ENCODE results near the gene PFDN5.
A peak's percentile ranks its signal among the peaks of the same experiment; 100 is the strongest.
"Not testable (repeated sequence)": the region's sequence is repeated elsewhere in the genome, so short reads cannot be mapped to it uniquely, and the experiment has no call there.

Gene PFDN5

GRCh38 chr12:53287741-53288216 lies 7.6 kb upstream of the PFDN5 start:
- peak; percentile 45 to 63 (median 59) for DNase-seq

DNA sequence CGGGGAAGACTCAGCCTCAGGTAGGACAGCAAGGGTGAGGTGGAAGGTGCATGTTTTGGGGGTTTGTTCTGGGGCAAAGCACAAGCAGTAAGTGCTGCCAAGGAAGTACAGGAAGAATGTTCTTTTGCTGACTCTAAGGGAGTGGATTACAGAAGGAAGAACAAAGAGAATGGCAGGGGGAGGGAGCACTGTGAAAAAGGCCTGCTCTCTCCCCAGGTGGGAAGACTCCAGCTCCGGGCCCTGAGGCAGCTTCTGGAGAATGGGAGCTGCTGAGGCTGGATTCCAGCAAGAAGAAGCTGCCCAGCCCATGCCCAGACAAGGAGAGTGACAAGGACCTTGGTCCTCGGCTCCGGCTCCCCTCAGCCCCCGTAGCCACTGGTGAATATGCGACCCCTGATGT lies 7.0 kb upstream of the PFDN5 start:
- no peak for DNase-seq

- DNase-seq = no peak
These were observed 5.5 kb upstream of the PFDN5 start for GRCh38 chr12:53289891-53290290.

DNA sequence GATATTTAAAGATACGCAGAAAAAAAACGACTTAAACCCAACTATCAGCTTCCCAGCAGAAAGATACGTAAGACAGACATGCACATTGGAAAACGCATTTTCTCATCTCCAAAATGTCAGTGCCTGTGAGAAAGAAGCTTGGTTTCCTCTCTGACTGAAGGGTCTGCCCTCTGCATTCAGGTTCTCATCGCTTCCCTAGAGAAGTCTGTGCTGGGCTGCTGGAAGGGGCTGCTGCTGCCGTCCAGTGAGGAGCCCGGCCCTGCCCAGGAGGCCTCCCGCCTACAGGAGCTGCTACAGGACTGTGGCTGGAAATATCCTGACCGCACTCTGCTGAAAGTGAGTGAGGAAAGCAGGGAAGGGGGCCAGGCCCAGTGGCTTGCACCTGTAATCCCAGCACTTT lies 4.7 kb upstream of the PFDN5 start:
- DNase-seq = no peak

DNA sequence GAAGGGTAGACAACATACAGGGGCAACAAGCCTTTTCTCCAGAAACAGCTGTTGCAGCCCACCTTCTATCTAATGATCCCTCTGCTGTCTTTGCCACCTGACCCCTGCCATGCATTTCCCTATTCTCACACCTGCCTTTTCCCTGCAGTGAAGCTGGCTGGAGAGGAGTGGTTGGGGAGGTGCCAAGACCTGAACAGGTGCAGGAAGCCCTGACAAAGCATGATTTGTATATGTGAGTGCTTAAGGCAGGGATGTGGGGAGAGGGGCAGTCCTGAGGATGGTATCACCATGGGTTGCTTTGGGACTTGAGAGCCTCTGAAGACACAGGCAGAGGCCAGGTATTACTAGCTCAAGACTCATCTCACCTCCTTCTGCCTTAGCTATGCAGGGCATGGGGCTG lies 2.9 kb upstream of the PFDN5 start:
- no peak for DNase-seq

DNA sequence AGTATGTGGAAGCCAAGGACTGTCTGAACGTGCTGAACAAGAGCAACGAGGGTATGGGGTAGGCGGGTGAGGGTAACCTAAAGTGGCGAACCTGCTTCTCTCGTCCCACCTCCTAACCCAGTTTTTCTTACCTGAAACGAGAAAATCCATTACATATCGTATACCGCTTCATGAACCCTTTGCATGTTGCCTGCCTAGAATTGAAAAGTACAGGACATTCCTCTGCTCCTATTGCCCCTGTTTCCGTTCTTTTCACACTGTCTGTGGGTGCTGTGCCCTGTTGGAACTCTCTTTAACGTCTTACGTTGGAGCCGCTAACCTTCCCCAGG lies 513 bp downstream of the PFDN5 start:
- DNase-seq = no peak

DNA sequence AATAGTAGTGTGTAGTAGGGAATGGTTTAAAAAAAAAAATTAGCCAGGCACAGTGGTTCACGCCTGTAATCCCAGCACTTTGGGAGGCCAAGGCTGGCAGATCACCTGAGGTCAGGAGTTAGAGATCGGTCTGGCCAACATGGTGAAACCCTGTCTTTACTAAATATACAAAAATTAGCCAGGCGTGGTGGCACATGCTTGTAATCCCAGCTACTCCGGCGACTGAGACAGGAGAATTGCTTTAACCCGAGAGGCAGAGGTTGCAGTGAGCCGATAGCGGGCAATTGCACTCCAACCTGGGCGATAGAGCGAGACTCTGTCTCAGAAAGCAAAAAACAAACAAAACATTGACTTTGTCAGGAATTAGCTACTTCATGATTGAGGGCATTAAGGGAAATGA lies 1.8 kb downstream of the PFDN5 start:
- DNase-seq = not testable (repeated sequence)

- DNase-seq = no peak
These were observed 2.8 kb downstream of the PFDN5 start for GRCh38 chr12:53298164-53298563.

DNA sequence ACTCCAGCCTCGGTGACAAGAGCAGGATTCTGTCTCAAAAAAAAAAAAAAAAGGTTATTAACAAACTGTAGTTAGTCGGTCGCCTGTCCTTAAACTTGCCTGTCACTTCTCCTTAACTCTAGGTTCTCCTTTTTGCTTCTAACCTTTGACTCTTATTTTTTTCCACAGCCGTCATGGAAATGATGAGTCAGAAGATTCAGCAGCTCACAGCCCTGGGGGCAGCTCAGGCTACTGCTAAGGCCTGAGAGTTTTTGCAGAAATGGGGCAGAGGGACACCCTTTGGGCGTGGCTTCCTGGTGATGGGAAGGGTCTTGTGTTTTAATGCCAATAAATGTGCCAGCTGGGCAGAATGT lies 3.7 kb downstream of the PFDN5 start:
- peak in 3 of 5 donors; percentile 21 to 43 (median 30) for DNase-seq

DNA sequence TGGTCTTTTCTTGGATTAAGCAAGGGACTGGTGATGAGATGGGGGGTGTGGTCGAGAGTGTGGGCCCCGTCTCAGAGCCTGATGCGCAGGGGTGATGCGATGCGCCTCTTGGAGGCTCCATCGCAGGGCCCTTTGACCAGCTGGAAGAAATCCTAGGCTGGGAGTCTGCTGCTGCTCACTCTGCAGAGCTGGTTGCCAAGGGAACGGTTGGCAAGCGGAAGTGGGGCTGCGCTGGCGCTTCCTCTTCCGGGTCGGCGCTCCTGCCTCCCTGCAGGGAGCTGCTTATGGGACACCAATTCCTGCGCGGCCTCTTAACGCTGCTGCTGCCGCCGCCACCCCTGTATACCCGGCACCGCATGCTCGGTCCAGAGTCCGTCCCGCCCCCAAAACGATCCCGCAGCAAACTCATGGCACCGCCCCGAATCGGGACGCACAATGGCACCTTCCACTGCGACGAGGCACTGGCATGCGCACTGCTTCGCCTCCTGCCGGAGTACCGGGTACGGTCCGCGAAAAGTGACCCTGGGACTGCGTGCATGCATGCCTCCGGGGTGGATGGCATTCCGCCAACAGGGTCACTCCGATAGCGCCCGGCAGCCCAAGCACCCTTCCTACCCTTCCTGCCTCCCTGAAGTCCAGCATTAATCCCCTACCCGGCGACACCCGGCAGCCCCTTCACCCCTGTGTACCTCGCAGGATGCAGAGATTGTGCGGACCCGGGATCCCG lies 4.3 kb downstream of the PFDN5 start, which contains the start of gene MYG1:
TSS of gene MYG1 (plus strand) at position 242 of the 727 bp plus-strand sequence. CDS start at position 285, 43 bp downstream.
- DNase-seq = peak; percentile 69 to 91 (median 81)

- DNase-seq = no peak
These were observed 4.8 kb downstream of the PFDN5 start for GRCh38 chr12:53300187-53300586.

GRCh38 chr12:53302903-53303302 lies 7.6 kb downstream of the PFDN5 start:
- DNase-seq = no peak

DNA sequence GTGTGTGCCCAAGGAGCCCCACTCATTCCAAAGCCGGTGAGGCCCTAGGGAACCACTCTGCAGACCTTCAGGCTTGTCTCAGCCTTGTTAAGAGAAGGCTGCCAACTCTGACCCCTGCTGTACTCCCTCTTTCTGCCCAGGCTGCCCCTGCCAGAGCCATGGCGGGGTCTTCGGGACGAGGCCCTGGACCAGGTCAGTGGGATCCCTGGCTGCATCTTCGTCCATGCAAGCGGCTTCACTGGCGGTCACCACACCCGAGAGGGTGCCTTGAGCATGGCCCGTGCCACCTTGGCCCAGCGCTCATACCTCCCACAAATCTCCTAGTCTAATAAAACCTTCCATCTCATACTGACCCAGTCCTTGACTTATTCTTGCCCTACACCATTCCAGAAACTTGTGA lies 11.5 kb downstream of the PFDN5 start:
- no peak for DNase-seq

GRCh38 chr12:53308276-53308675 lies 12.9 kb downstream of the PFDN5 start:
- no peak for DNase-seq

- DNase-seq = no peak
These were observed 18.7 kb downstream of the PFDN5 start for GRCh38 chr12:53313996-53314395.

DNA sequence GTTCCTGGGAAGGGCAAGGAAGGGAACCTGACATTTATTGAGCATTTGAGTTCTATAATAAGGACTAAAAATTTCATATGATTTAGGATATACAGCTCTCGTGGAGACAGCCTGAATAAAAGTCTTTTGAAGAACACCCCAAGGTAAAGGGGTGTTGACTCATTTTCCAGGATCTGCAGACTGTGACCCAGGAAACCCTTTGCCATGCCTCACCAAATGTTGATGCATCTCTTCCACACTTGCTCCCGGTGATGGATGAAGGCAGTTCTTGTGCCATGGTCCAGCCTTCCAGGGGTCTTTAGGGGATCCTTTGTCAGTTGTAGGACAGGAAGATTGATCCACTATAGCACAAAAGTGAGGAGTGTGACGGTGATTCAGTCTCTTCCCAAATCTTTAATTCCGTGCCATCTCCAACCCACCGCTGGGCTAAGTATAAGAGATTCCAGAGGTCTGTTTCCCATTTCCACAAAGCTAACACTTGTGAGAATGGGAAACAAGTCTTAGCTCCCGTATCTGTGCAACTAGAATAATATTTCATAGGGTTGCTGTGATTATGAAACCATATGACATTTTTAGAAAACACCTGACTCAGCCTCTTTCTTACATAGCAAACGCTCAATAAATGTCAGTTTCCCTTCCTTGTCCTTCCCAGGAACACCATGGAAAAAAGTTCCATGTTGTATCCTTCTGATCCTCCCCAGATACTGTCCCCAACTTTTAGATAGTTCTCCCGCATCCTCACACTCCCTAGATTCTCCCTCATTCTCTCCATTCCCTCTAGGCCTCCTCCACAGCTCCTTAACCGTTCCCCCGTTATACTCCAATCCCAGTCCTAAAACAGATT lies 25.2 kb downstream of the PFDN5 start:
- DNase-seq = no peak

DNA sequence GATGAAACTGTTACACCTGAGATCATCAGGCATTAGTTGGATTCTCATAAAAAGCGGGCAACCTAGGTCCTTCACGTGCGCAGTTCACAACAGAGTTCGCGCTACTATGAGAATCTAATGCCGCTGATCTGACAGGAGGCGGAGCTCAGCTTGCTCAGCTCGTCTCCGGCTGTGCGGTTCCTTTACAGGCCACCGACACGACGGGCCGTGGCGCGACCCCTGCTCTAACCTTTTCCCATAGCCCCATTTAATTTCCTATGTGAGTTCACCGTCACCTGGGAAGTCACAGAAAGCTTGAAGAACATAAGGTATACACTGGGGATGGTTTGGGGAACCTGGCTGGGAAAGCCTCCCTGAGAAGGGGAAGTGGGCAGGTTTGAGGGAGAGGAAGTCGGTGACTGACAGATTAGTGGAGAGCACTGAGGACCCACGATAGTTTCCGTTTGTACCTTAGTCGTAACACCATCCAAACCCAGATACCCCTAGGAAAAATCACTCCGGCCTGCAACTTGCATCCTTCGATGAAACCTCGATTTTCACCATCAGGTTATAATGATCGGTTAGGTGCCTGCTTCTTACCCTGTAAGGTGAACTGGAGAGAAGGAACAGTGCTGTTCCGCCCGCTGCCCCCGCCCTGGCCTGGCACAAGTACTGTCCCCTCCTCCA lies 28.9 kb downstream of the PFDN5 start:
- peak in 4 of 5 donors; percentile 31 to 77 (median 38) for DNase-seq

GRCh38 chr12:53324779-53325510 lies 29.6 kb downstream of the PFDN5 start:
- peak; percentile 69 to 93 (median 76) for DNase-seq

DNA sequence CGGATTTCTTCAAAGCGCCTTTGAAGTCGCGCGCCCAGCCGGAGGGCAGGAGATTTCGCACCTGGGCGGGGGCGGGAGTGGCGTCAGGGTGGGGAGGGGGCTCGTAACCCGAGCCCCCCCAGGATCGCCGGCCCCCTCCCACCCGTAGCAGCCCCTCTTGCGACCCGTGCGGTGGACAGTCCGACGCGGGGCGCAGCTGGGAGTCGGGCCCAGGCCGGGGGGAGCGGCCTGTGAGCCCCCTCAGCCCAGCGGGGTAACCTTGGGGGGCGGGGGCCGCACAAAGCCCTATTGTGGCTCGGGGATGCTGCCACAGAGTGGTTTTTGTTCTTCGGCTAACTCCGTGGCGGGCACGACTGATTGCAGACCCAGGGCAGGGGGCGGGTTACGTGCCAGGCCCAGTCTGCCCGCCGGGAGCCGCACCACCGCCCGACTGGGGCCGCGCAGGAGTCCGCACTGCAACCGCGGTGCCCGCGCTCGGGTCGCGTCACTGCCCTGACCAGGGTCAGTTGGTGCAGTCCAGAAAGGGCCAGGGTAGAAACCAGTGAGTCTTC lies 30.2 kb downstream of the PFDN5 start:
- DNase-seq = no peak

DNA sequence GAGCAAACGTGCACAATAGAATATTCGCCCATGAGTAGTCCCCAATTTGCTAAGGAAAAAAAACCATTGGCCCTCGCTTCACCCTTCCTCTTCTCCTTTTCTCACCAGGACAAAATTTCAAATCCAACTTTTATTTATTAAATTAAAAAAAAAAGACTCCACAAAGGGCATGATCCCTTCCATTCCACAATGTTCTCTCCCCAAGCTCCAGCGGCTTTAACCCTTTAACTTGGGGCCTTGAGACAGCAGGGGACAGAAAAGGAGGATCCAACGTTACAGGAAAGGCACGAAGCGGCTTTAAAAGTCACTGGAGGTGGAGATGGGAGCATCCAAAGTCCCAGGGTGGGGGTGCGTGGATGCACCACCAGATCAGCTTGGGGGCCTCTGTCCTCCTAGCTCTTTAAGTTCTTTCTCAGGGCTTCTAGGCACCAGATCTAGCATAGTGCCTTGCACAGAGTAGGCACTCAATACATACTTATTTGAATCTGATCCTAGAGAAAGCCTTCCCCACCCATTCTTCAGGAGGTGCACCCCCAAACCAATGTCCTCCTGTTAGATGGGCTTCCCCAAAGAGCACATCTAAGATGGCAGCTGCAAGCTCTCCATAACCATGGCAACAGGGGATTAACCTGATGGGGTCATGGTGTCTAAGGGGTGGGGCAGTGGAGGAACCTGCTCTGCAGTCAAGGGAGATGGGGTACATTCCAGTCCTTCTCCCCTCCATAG lies 31.3 kb downstream of the PFDN5 start:
- no peak for DNase-seq

DNA sequence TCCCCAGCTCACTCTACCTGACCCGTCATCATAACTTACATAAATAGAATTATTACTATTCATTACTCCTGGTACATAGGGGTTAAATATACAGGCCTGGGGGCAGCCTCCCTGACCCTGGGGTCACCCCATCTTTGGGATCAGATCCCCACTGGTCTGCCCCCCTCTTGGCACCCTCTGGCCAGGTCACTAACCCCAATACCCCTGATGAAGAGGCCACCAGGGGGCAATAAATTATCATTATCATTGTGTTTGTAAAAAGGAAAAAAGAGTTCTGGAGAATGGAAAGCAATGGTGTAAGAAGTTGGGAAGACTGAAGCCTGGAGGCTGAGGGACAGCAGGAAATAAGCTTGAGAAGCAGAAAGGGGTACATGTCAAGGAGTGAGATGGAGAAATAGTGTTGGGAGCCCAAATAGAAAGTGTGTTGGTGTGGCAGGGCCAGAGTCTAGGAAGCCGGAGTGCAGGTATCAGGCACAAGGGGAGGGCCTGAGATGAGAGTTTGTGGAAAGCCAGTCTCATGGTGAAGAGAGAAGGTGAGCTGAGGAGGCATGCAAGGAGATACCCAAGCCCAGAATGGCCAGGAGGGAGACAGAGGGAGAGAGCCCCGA lies 32.2 kb downstream of the PFDN5 start:
- DNase-seq = no peak
